PC-9 (cell line): Measurements from ENCODE around the gene SBNO1.

Source experiments
- CTCF ChIP-seq: fragments of 200-600 bp; sonication (generic); conservative IDR thresholded peaks from 2 replicates; pipeline ENCODE4 v1.6.1; 2017; ENCODE audit warnings: mixed run types, antibody characterized with exemption, mild to moderate bottlenecking, moderate library complexity
- EZH2 ChIP-seq: fragments of 200-600 bp; sonication (generic); IDR thresholded peaks from 2 replicates; pipeline ENCODE4 v1.8.0; 2017; ENCODE audit warnings: antibody characterized with exemption, low read depth

- no peak for TF ChIP-seq CTCF
- TF ChIP-seq EZH2, result no peak
These were observed 83.7 kb downstream of the SBNO1 start for GRCh38 chr12:123280971-123281370.
